ENCODE data around the gene CRELD2.

CRELD2 gene

DNA sequence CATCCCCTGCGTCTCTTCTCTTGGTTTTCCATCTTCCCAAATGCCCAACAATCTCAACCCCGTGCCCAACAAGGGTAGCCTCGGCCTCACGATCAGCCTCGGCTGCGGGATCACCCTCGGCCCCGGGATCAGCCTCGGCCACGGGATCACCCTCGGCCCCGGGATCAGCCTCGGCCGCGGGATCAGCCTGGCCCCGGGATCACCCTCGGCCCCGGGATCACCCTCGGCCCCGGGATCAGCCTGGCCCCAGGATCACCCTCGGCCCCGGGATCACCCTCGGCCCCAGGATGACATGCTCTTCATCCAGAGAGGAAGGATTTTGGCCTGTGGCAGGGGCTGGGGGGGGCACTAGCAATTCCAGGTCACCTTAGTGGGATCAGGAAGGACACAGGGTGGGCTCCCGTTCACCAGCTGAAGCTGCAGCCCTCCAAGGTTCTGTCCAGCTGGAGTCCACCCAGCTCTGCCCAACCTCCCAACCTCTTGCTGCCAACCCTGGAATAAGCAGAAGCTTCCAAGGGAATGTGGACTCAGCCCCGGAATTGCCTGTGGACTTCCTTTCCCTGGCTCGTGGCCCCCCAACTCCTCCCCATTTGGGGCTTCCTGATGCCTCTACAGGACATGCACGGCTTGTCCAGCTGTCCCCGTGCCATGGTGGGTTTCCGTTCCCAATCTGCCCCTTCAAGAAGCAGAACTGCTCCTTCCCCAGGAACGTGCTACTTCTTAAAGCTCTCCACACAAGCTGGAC, 6.4 kb upstream of the CRELD2 start:
- ATAC-seq = no peak
- DNase-seq = no peak

DNA sequence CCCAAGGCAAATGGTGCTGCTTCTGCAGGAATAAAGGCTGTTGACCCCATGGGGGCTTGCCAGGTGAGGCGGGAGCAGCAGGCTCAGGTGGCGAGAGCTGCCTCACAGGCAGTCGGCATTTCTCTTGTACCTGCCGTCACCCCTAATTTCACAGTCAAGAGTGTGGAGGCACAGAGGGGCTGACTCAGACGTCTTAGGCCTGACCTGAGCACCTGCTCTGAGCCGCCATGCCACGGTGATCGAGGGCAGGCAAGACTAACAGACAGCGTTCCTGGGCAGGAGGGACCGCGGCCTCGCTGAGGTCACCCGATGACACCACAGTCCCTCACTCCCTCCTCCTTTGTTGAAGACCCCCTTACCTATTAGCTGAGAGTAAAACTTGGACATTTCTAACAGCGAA, 5.4 kb upstream of the CRELD2 start:
- ATAC-seq (no peak), DNase-seq (no peak)

DNA sequence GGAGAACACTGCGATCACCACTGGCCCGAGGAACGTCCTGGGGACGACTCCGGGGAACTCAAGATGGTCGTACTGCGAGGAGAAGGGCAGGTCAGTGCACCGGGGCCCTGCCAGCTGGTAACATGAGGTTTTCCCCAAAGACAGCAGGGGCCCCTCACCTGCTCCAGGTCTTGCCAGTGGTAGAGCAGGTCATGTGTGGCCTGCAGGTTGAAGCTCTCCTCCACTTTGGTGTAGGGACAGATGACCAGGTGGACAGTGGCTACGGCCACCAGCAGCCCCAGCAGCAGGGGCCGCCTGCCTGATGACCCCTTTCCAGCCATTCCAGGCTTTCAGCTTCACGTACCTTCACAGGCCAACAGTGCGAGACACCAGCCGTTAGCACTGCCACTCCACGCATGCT, 5.0 kb upstream of the CRELD2 start:
- DNase-seq = no peak
- no peak for ATAC-seq

DNA sequence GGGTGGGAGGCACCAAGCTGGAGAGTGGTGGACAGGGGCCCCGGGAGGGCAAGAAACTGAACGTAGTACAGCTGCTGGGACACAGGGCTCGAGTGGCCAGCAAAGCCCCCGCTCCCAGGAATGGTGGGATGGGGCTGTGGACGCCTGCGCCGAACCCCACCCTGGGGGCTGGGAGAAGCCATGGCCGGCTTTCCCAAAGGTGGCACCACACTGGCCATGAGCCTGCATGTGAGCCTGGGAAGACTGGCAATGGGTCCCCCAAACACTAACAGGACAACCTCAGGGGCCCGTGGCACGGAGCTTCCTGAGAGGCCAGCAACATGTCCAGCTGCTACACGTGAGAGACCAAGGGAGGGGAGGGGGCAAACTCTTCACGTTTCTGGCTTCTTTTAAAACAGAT, 4.2 kb upstream of the CRELD2 start:
- no peak for ATAC-seq
- DNase-seq = no peak

DNA sequence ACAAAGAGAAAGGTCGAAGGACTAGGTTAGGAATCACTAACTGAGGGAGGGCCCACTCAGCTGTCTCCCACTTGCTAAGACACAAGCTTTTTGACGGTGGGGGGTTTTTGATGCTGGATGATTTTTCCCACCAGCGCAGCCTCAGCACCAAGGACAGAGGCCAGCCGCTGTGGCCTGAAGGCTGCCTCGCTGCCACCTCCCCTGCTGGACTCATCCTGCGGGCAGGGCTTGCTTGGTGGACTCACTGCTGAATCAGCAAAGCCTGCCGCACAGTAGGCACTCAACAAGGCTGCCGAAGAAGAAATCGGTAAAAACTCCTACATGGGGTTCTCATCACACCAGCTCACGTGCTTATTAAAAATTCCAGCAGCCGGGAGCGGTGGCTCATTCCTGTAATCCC, 2.8 kb upstream of the CRELD2 start:
- DNase-seq = no peak
- no peak for ATAC-seq

DNA sequence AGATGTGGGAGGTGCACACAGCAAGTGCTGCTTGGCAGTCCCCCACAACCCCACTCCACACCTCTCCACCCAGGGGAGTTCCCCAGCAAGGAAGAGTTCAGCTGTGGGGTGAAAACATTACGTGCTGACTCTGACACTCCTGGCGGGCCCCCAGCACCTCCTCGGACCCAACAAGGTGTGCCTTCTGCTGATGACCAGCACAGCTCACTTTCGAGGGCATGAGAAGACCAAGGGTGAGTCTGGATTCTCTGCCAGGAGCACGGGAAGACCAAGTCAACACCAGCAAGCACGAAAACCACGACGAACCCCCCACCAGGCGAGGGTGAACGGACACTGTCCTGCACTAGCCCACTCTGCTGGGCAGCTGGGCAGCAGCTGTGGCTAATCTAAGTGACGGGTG, 1.6 kb upstream of the CRELD2 start:
- ATAC-seq = no peak
- DNase-seq = no peak

DNA sequence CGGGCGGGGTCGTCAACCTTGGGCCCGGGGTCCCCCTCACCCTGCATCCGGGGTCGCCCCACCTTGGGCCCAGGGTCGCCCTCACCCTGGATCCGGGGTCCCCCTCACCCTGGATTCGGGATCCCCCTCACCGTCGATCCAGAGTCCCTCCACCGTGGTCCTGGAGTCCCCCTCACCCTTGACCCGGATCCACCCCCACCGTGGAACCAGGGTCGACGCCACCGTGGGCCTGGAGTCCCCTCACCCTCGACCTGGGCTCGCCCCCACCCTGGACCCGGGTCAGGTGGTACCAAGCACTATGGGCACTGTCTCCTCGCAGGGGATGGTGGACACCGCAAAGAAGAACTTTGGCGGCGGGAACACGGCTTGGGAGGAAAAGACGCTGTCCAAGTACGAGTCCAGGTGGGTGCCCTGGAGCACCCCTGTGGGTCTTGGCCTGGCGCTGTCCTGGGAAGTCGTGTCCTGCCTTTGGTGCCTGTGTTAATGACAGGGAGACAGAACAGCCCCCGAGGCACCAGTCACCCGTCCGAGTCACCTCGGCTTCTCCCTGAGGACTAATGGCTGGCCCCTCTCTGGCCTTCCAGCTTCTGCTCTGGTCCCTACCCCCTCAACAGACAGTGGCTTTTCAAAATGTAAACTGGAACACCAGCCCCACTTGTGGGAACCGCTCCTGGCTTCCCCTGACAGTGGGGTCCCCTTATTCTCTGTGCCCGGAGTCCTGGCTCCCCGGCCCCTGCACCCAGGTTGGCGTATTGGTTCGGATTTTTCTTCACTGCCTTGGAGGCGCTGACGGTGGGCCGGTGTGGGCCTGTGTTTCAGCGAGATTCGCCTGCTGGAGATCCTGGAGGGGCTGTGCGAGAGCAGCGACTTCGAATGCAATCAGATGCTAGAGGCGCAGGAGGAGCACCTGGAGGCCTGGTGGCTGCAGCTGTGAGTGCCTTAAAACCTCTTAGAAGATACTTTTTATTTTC, 762 bp downstream of the CRELD2 start:
- no peak for ATAC-seq
- no peak for DNase-seq

DNA sequence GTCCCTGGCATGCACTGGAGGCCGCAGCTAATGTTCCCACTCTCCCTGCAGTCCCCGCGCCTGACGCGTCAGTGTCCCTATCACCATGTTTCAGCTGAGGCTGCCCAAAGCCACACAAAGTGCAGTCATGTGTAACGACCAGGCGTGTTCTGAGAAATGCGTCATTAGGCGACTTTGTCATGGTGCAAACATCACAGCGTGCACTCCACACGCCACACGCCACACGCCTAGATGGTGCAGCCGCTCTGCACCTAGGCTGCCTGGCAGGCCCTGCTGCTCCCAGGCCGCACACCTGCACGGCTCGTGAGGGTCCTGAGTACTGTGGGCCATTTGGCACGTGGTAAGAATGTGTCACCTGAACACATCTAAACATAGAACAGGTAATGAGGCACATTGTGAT, 2.4 kb downstream of the CRELD2 start:
- ATAC-seq (no peak), DNase-seq (no peak)

DNA sequence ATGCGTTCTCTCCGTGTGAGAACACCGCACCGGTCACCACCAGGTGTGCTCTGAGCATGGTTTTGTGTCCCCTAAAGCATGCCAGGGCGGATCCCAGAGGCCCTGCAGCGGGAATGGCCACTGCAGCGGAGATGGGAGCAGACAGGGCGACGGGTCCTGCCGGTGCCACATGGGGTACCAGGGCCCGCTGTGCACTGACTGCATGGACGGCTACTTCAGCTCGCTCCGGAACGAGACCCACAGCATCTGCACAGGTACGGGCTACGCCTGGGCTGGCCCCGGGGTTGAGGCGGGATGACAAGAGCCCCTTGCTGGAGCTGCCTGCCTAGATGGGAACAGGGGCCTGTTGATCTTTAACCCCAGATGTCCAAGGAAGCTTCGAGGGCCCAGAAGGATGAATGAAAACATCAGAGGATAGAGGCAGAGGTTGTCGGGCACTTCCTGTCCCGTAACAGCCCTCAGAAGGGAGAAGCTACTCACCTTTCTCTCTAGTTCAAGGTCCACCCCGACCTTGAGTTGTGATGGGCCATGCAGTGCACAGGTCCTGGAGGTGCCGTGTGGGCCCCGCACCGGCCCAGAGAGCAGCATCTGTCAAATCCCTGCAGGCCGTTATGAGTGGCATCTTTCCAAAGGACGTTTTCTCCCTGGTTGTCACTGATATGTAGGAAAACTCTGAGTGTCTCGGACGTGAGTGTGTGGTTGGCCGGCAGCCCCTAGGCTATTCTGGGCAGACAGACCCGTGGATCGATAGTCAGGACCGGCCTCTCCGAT, 3.3 kb downstream of the CRELD2 start:
- DNase-seq (no peak), ATAC-seq (no peak)

DNA sequence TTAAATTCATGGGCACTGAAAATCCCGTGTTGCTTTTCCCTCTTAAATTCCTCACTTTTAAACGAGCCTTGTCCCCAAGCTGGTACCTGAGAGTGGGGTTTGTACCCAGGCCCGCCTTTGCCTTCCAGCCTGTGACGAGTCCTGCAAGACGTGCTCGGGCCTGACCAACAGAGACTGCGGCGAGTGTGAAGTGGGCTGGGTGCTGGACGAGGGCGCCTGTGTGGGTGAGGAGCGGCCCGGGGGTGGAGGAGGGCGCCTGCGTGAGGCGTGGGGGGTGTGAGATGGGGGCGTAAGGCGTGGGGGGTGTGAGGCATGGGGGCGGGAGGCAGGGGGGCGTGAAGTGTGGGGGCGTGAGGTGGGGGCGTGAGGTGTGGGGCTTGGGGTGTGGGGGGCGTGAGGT, 4.0 kb downstream of the CRELD2 start:
- ATAC-seq (no peak), DNase-seq (no peak)

DNA sequence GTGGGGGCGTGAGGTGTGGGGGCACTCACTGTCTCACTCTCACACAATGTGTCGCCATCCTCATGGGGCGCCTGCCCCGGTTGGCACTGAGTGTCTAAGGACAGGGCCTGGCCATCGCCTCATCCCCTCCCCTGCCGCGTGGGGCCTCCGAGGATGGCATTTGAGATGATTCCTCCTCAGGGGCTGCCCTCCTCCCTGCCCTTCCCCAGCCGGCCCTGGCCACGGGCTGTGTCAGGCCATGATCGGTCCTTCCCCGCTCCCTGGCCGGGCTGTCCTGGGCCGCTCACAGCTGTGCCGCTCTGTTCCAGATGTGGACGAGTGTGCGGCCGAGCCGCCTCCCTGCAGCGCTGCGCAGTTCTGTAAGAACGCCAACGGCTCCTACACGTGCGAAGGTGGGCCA, 4.5 kb downstream of the CRELD2 start:
- no peak for ATAC-seq
- DNase-seq = no peak

DNA sequence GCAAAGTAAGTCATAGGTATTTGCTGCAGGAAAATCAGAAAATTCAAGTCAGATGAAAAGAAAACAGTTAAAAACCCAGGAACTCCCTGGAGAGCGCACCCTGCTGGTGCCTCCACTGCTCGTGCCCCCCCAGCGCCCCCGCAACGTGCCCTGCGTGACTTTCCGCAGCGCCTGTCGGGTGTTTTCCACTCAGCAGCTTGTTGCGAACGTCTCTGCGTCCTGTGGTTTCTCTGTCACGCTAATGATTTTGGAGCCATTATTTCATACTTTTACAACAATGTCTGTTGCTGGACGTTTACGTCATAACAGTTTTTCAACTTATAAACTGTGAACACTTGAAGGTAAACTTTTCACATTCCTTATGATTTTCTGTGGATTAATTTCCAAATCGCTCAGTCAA, 5.0 kb downstream of the CRELD2 start:
- ATAC-seq (no peak), DNase-seq (peak; percentile 53)

DNA sequence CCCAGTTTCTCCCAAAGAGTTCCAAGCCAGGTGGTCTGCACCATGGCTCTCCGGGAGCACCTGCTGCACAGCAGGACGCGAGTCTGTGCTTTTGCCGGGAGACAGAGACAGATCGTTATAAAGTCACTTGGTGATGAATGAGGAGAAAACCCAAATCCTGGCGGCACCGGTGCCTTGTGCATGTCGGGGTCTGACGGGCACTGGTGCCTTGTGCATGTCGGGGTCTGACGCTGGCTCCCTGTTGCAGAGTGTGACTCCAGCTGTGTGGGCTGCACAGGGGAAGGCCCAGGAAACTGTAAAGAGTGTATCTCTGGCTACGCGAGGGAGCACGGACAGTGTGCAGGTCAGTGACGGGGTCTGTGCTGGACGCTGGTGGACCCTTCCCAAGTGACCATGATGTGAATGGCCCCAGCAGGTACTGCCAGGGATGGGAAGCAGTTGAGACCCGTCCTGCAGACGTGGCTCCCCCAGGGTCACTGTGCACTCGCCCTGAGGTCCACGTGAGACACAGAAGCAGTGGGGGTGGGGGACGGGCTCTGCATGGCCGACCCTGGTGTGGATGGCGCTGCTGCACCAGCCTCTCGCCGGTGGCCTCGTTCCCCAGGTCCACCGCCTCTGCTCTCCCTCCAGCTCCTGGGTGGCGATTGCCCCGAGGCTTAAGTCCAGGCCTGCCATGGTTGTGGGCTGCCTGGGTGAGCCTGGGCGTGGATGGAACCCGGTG, 5.8 kb downstream of the CRELD2 start:
- DNase-seq = no peak

DNA sequence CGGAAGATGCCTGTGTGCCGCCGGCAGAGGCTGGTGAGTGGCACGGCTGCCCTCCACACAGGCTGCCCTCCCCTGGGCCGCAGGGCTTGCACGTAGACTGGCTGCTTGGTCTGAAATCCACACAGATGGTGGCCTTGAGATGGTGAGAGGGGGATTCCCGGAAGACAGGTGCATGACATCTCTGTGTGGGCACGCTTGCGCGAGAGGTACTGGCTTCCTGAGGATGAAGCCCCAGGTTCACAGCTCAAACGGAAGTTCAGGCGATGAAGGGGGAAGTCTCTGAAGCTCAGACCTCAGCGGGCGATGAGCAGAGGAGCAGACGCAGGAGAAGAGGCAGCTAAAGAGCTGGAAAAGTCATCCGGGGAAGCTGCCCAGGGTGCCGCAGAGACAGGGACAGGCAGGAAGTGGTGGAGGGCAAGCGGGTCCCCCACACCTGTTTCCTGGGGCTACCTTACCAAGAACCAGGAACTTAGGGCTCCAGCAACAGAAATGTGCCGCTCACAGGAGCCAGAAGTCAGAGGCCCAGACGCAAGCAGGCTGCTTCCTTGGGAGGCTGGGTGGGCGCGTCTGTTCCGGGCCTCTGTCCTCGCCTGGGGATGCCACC, 7.2 kb downstream of the CRELD2 start:
- peak; percentile 67 for ATAC-seq
- DNase-seq = peak; percentile 69

More for the DNA sequence above, 5.8 kb downstream of the CRELD2 start:
- ATAC-seq = no peak

DNA sequence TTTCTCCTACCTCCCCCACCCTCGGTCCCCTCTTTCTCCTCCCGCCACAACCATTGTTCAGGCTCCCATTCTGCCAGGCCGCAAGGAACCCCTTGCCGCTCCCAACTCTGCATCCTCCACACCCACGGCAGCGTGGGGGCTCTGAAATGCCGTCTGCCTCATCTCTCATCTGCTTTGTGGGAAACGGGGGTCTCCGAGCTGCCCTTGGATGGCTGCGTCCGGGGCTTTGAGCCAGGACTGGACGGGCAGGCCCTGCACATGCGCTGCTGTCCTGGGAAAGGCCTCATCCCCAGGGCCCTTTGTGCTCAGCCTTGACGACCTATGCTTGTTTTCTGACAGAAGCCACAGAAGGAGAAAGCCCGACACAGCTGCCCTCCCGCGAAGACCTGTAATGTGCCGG, 8.5 kb downstream of the CRELD2 start:
- no peak for DNase-seq
- ATAC-seq = no peak

DNA sequence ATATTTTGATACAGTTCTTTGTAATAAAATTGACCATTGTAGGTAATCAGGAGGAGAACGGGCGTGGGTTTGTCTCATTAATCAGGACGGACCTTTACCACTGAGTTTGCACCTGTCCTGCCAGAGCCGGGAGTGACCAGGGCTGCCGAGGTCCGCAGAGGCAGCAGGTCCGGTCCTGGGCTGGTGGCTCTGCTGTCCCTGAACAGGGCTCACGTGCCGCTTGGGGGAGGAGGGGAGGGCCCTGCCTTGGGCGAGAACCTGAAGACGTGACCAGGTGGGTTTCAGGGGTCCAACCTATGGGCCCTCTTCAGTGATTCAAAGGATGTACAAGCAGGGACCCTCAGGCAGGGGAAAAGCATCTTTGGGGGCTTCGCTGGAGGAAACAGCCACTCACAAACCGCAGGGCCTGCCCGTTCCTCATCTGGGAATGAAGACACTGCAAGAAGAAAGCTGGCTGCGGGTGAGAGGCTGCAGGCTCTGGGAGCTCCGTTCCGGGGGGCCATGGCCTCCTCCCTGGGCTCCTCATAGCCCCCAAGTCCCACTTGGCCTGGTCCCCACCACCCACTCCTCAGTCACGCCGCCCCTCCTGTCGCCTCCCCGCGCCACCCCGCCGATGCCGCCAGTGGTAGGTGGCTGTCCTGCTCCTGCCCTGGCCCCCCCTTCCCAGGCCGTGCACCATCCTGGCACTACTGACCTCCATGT, 9.2 kb downstream of the CRELD2 start:
- DNase-seq = no peak
- ATAC-seq = no peak

DNA sequence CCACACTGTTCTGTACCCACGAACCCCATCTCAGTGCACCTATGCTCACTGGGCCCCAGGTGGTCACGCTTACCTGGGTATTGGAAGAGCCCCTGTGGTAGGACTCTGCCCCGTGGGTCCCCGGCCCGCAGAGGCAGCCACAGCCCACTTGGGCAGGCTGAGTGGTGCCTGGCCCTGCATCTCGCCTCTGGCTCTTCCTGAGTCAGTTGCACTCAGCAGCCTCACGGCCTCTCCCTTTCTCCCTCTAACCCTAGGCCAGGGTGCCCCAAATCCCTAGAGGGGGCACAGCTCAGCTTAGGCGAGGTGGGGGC, 9.7 kb downstream of the CRELD2 start:
- DNase-seq = no peak
- no peak for ATAC-seq

DNA sequence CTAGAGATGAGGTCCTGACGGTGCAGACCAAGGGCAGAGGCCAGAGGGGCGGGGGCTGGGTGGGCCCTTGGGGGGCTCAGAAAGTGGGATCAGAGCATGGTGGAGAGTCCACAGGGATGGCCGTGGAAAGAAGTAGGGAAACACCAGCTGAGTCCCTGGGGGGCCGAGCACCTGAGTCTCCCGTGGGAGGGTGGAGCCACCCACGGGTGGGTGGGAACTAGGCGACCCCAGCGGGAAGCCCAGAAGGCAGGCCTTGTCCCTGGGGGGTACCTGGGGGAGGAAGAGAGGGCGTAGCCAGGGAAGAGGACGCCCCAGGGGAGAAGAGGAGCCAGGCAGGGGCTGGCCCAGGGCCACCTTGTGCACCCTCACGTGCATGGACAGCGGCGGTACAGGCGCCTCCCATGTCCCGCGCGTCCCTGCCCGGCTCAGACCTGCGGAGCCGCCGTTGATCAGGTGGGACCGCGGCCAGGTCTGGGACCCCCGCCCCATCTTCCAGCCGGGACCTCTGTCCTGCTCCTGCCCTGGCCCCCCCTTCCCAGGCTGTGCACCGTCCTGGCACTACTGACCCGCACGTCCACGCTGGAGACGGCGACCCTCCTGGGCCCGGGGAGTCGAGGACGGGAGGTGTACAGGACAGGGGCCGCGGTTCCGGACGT, 10.2 kb downstream of the CRELD2 start:
- ATAC-seq = no peak
- no peak for DNase-seq

DNA sequence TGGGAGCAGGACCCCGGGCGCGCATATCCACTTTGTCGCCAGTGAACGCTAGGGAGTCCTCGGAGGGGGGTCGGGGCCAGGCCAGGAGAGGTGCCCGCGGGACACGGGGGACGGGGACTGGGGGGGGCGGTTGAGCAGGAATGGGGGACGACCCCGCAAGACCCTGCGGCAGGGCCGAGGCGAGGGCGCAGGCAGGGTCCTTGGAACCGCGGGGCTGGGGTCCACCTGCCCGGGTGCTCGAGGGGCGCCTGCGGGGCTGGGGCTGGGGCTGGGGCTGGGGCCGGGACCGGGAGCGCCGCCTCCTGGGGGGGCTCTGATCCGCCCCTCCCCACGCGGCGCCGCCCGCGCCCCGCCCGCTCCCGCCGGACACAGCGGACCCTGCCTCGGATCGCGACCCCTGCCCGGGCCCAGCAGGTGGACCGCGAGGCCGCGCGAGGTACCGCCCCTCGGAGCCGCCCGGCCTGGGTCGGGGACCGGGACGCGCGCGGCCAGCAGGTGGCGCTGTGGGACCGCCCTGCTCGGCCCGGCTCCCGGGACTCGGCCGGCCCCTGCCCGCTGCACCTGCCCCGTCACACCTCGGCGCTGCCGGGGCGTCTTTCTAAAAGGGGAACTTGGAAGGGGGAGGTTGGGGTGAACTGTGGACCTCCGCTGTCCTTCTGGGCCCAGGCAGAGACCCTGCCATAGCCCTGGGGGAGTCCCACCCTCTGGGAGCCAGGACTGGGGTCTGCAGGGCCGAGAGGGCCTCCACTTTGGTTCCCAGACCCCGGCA, 11.0 kb downstream of the CRELD2 start:
- DNase-seq (peak; percentile 90), ATAC-seq (peak; percentile 73)
